Sigmoid colon (tissue), 7 donors: ENCODE results near the gene RHBDL1. TPM values are rescaled to one million over a fixed set of nuclear protein-coding genes. Genes with fewer than 3 reads are reported as not detected.
A peak's percentile ranks its signal among the peaks of the same experiment; 100 is the strongest.

ENCODE experiments used
- DNase-seq: peaks from one replicate; pipeline ENCODE4 v3.0.0-alpha.2; 2019
- H3K27ac ChIP-seq, 4 donors: fragments of 200-600 bp; sonication (generic); one replicate each; pipeline ENCODE4 v1.5.1; 2016 to 2019; ENCODE audit warnings: mild to moderate bottlenecking in 1 of 4
- H3K27me3 ChIP-seq, 3 donors: fragments of 200-600 bp; sonication (generic); one replicate each; pipeline ENCODE4 v1.5.1; 2019; ENCODE audit warnings: mild to moderate bottlenecking in 1 of 3
- H3K36me3 ChIP-seq, 4 donors: fragments of 200-600 bp; sonication (generic); one replicate each; pipeline ENCODE4 v1.5.1; 2016 to 2019
- H3K4me1 ChIP-seq, 4 donors: fragments of 200-600 bp; sonication (generic); one replicate each; pipeline ENCODE4 v1.5.1; 2017 to 2019
- H3K4me3 ChIP-seq, 4 donors: fragments of 200-600 bp; sonication (generic); one replicate each; pipeline ENCODE4 v1.5.1; 2017 to 2019; ENCODE audit warnings: mild to moderate bottlenecking in 2 of 4, moderate library complexity in 1 of 4
- H3K9me3 ChIP-seq, 4 donors: fragments of 200-600 bp in 3 of 4; sonication (generic) in 3 of 4; one replicate each; pipeline versions ENCODE4 v1.5.1 to v1.6.1; 2013 to 2019
- CTCF ChIP-seq, 4 experiments: fragments of 450-650 bp in 3 of 4; fragments of 200-600 bp in 1 of 4; IDR thresholded peaks; one replicate each; pipeline ENCODE4 v1.5.1; 2016 to 2019; ENCODE audit warnings: antibody characterized with exemption in 4 of 4, mild to moderate bottlenecking in 3 of 4, moderate library complexity in 2 of 4
- EP300 ChIP-seq, 4 donors: sonication (generic); formaldehyde crosslinking; IDR thresholded peaks; one replicate each; pipeline ENCODE4 v1.6.1; 2017; ENCODE audit warnings: antibody characterized with exemption in 4 of 4
- POLR2A ChIP-seq, 2 donors: fragments of 450-650 bp; IDR thresholded peaks; one replicate each; pipeline ENCODE4 v1.6.1; 2016; ENCODE audit warnings: antibody characterized with exemption in 2 of 2, mild to moderate bottlenecking in 2 of 2, moderate library complexity in 2 of 2
- POLR2AphosphoS5 ChIP-seq, 4 donors: sonication (generic); formaldehyde crosslinking; IDR thresholded peaks; one replicate each; pipeline ENCODE4 v1.6.1; 2017; ENCODE audit warnings: antibody characterized with exemption in 4 of 4
- WGBS, 2 donors: extraction: QIAGEN DNeasy Blood & Tissue Kit; methylation state at CpG; one replicate each; pipeline ENCODE4 v1.1.7; 2013; 5-methylcytosine and 5-hydroxymethylcytosine counted together
- intact Hi-C: fragments of 100-400 bp; cut with DNase I; formaldehyde crosslinking; loops from one replicate; pipeline ENCODE4 v1.15.1; 2023
- polyA plus RNA-seq, 3 donors: library from polyadenylated mRNA; stranded (reverse); fragments of 200-250 nt; gene quantifications; one replicate each; pipeline ENCODE4 v1.2.3, GENCODE V29; 2013
- total RNA-seq, 4 donors: library from RNA; depleted of rRNA; stranded (reverse); fragments of >200 nt; gene quantifications; one replicate each; pipeline ENCODE4 v1.1.0, GENCODE V29; 2016
- donor health status: healthy with polysubstance abuse.
- donor health status: Bipolar disorder and iron deficiency.
- donor health status: healthy.

The RHBDL1 gene
- total and polyA plus RNA-seq, 7 donors = 0.46 to 6.1 (median 1.5) TPM; not detected in 2

DNA sequence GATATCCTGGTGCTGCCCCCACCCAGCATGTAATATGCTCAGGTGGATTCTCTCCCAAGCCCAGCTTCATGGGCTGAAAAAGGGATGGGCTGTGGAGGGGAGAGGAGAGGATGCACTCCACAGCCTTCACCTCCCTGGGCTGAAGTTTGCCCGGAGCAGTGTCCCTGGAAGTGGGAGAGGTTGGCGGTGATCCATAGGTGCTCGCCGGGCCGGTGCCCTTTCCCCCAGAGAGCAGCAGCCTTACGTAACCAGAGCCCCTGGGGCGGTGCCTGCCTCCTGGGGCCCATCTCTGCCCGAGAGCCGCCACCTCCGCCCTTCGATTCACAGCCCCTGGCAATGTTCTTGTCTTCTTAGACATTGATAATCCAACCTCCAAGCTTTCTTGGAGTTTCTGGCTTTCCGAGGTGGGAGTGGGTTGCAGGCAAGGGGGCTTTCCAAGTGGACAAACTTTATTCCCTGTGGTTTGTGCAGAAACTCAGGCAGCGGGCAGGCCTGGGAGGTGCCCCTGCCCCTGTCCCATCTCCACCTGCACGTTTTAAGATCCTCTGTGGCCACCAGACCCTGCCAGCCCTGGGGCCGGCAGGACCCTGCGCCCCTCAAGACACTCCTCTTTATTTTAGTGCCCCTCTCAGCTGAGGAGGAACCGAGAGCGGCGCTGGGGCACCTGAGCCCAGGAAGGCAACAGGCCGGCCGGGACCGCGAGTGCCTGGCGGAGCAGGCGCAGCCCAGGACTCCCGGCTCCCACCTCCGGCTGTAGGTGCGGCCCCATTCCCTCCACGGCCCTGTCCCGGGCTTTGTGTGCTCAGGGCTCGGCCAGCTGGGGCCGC, 29.4 kb upstream of the RHBDL1 start:
- Histone ChIP-seq H3K27me3 (no peaks in the 10 kb centered on the region), H3K4me1 (peaks cover 0 to 59% (median 49%) of the 10 kb centered on the region in 4 donors), H3K4me3 (no peak overlapping the region), H3K27ac (peak overlapping the region in 2 of 4 donors; percentile 22 to 36), H3K9me3 (no peaks in the 10 kb centered on the region), H3K36me3 (no peaks in the 10 kb centered on the region)
- TF ChIP-seq EP300 (IDR thresholded peaks at IDR 0.05) = no peak
- no peak for TF ChIP-seq POLR2AphosphoS5 (IDR thresholded peaks at IDR 0.05)
- no peak for TF ChIP-seq POLR2A (IDR thresholded peaks at IDR 0.05)
- no peak for TF ChIP-seq CTCF (IDR thresholded peaks at IDR 0.05)
- no peak for DNase-seq
- WGBS, 2 donors = 34 to 76% methylated on average over 32 of the region's 32 CpGs
- intact Hi-C loops = no loop called here

DNA sequence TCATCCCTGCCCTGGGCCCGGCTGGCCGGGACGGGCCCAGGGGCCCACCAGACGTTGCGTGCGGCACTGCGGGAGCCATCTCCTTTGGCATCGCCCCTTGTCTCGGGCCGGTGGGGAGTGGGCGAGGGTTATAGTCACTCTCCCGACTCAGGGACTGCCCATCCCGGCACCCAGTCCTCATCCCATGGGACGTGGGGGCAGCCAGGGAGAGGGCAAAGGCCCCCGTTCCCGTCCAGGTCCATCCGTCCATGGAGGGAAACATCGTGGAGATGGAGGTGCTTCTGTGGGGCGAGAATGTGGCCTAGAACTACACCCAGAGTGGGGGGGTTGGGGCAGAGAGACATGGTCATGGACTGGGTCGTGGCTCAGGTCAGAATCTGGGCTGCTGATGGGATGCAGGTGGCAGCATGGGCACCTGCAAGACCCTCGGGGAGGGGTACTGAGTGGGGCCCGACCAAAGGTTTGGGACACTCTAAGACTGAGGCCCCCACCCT, 28.7 kb upstream of the RHBDL1 start:
- no peaks in the 10 kb centered on the region for H3K27me3 ChIP-seq
- no peak for DNase-seq
- 46 to 85% methylated on average over 22 of the region's 22 CpGs for WGBS, 2 donors
- H3K36me3 ChIP-seq = no peaks in the 10 kb centered on the region
- no peaks in the 10 kb centered on the region for H3K9me3 ChIP-seq
- H3K4me1 ChIP-seq = peaks cover 0 to 55% (median 46%) of the 10 kb centered on the region in 4 donors
- H3K4me3 ChIP-seq = no peak overlapping the region
- intact Hi-C loops = no loop called here
- TF ChIP-seq POLR2AphosphoS5 (IDR thresholded peaks at IDR 0.05) (no peak), CTCF (IDR thresholded peaks at IDR 0.05) (no peak), POLR2A (IDR thresholded peaks at IDR 0.05) (no peak), EP300 (IDR thresholded peaks at IDR 0.05) (no peak)
- peak overlapping the region in 2 of 4 donors; percentile 22 to 36 for H3K27ac ChIP-seq

- intact Hi-C loops = no loop called here
- Histone ChIP-seq H3K27me3 (no peaks in the 10 kb centered on the region), H3K4me1 (peaks cover 0 to 54% (median 46%) of the 10 kb centered on the region in 4 donors), H3K4me3 (no peak overlapping the region), H3K36me3 (peaks cover 0 to 5% (median 0%) of the 10 kb centered on the region in 4 donors), H3K27ac (peak overlapping the region in 3 of 4 donors; percentile 22 to 89 (median 78)), H3K9me3 (no peaks in the 10 kb centered on the region)
- DNase-seq = no peak
- TF ChIP-seq EP300 (IDR thresholded peaks at IDR 0.05) = no peak
- no peak for TF ChIP-seq POLR2A (IDR thresholded peaks at IDR 0.05)
- TF ChIP-seq CTCF (IDR thresholded peaks at IDR 0.05) = no peak
- no peak for TF ChIP-seq POLR2AphosphoS5 (IDR thresholded peaks at IDR 0.05)
- WGBS, 2 donors = 22 to 75% methylated on average over 25 of the region's 25 CpGs
Measured at GRCh38 chr16:647173-647902, 28.1 kb upstream of the RHBDL1 start.

DNA sequence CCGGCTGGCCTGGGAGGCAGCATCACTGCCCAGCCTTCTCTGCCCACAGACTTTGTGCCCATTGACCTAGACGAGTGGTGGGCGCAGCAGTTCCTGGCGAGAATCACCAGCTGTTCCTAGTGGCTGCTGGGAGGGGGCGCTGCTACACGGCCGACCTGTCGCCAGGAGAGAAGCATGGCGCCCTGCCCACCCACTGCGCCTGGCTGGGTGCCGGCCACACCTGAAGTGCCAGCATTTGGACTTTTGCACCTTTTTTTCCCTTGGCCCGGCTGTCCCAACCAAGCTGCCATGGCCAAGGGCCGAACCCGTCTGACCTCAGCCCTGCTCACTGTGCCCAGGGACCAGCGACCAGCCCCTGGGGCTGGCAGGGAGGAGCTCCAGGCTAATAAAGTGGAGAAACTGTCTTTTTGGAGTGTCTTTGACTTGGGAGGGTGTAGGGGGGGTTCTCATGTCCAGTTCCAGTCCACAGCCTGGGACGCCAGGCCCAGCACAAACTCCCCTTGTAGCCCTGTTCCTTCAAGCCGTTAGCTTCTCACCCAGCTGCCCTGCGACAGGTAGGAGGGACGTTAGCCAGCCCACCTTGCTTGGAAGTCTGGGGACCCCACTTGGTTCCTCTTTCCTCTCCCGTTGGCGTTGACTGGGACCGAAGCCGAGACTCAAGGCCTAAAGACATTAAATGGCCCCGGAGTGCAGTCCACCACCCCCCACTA, 27.2 kb upstream of the RHBDL1 start:
- H3K4me3 ChIP-seq = peak overlapping the region; percentile 59 to 84 (median 66)
- intact Hi-C loops = no loop called here
- H3K9me3 ChIP-seq = no peaks in the 10 kb centered on the region
- H3K27me3 ChIP-seq = no peaks in the 10 kb centered on the region
- TF ChIP-seq POLR2A (IDR thresholded peaks at IDR 0.05) = no peak
- no peak for TF ChIP-seq POLR2AphosphoS5 (IDR thresholded peaks at IDR 0.05)
- no peak for TF ChIP-seq EP300 (IDR thresholded peaks at IDR 0.05)
- peak in 1 of 4 experiments; percentile 6 for TF ChIP-seq CTCF (IDR thresholded peaks at IDR 0.05)
- whole genome bisulfite sequencing, 2 donors = 11 to 29% methylated on average over 24 of the region's 24 CpGs
- H3K4me1 ChIP-seq = peaks cover 0 to 45% (median 37%) of the 10 kb centered on the region in 4 donors
- no peak for DNase-seq
- H3K36me3 ChIP-seq = peaks cover 0 to 13% (median 0%) of the 10 kb centered on the region in 4 donors
- H3K27ac ChIP-seq = peak overlapping the region; percentile 78 to 91 (median 90)
